ENCODE results near the gene ATG7.

DNA sequence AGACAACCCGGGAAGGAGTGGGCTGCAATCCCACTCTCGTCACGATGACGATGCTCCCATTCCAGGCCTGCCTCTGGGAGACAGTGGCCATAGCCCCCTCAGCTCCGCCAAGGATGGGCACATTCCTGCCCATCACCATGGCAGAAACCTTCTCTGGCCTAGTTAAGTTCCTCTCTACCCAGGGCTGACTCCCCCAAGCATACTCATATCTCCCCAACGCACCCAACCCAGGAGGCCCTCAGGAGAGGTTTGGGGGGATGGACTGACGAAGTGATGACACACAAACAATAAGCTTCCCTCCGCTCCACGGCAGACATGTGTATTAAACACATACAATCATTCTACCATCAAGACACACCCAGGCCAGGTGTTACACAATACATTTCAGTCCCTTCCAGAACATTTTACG lies 311.4 kb downstream of the ATG7 start:
- TF ChIP-seq, protein P1, sequence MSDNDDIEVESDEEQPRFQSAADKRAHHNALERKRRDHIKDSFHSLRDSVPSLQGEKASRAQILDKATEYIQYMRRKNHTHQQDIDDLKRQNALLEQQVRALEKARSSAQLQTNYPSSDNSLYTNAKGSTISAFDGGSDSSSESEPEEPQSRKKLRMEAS (IDR thresholded peaks at IDR 0.05; ENCODE audit: low read depth, low read length), result no peak
- TF ChIP-seq, protein P2, sequence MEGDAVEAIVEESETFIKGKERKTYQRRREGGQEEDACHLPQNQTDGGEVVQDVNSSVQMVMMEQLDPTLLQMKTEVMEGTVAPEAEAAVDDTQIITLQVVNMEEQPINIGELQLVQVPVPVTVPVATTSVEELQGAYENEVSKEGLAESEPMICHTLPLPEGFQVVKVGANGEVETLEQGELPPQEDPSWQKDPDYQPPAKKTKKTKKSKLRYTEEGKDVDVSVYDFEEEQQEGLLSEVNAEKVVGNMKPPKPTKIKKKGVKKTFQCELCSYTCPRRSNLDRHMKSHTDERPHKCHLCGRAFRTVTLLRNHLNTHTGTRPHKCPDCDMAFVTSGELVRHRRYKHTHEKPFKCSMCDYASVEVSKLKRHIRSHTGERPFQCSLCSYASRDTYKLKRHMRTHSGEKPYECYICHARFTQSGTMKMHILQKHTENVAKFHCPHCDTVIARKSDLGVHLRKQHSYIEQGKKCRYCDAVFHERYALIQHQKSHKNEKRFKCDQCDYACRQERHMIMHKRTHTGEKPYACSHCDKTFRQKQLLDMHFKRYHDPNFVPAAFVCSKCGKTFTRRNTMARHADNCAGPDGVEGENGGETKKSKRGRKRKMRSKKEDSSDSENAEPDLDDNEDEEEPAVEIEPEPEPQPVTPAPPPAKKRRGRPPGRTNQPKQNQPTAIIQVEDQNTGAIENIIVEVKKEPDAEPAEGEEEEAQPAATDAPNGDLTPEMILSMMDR (IDR thresholded peaks at IDR 0.05; ENCODE audit: low read depth, low read length), result no peak

Data from NB4 (cell line).